SK-N-SH (cell line): ENCODE results near the gene D2HGDH.

Experiments used
- RCOR1 ChIP-seq: fragments of 150-350 bp; IDR thresholded peaks from 2 replicates; pipeline ENCODE4 v1.6.1; 2017; ENCODE audit warnings: antibody characterized with exemption, low read length
- TF ChIP-seq, protein P1 (sequence below): fragments of 200-600 bp; sonication (generic); IDR thresholded peaks from 2 replicates; pipeline ENCODE4 v1.6.1; 2017; ENCODE audit warnings: antibody characterized with exemption, mild to moderate bottlenecking, moderate library complexity

DNA sequence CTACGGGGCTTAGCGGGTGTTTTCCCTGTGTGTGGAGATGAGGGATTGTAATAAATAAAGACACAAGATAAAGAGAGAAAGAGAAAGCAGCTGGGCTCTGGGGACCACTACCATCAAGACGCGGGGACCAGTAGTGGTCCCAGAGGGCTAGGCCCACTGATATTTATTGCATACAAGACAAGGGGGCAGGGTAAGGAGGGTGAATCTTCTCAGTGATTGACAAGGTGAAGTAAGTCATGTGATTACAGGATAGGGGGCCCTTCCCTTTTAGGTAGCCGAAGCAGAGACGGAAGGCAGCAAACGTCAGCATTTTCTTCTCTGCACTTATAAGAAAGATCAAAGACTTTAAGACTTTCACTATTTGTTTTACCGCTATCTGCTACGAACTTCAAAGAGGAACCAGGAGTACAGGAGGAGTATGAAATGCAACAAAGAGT is 37.7 kb downstream of the D2HGDH start:
- TF ChIP-seq RCOR1, result no peak
- TF ChIP-seq, protein P1, sequence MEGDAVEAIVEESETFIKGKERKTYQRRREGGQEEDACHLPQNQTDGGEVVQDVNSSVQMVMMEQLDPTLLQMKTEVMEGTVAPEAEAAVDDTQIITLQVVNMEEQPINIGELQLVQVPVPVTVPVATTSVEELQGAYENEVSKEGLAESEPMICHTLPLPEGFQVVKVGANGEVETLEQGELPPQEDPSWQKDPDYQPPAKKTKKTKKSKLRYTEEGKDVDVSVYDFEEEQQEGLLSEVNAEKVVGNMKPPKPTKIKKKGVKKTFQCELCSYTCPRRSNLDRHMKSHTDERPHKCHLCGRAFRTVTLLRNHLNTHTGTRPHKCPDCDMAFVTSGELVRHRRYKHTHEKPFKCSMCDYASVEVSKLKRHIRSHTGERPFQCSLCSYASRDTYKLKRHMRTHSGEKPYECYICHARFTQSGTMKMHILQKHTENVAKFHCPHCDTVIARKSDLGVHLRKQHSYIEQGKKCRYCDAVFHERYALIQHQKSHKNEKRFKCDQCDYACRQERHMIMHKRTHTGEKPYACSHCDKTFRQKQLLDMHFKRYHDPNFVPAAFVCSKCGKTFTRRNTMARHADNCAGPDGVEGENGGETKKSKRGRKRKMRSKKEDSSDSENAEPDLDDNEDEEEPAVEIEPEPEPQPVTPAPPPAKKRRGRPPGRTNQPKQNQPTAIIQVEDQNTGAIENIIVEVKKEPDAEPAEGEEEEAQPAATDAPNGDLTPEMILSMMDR, result no peak
